GM12891 (cell line): Measurements from ENCODE around the gene DCAF8L2.

Experiments
- PAX5 ChIP-seq: IDR thresholded peaks from 2 replicates; pipeline ENCODE4 v1.6.1; 2011; ENCODE audit warnings: low read length, moderate library complexity, mild to moderate bottlenecking; ENCODE audit not compliant: insufficient read depth, severe bottlenecking
- POLR2A ChIP-seq: IDR thresholded peaks from 2 replicates; pipeline ENCODE4 v1.6.1; 2011; ENCODE audit warnings: low read depth, low read length, control low read depth
- POLR2AphosphoS5 ChIP-seq: IDR thresholded peaks from 2 replicates; pipeline ENCODE4 v1.6.1; 2011; ENCODE audit warnings: low read depth, low read length, control low read depth
- POU2F2 ChIP-seq: IDR thresholded peaks from 2 replicates; pipeline ENCODE4 v1.6.1; 2011; ENCODE audit warnings: low read depth, mild to moderate bottlenecking, control low read depth, low read length, moderate library complexity
- SPI1 ChIP-seq: IDR thresholded peaks from 2 replicates; pipeline ENCODE4 v1.6.1; 2011; ENCODE audit warnings: low read depth, low read length, control low read depth
- TAF1 ChIP-seq: IDR thresholded peaks from 2 replicates; pipeline ENCODE4 v1.6.1; 2011; ENCODE audit warnings: low read depth, low read length, control low read depth

DNA sequence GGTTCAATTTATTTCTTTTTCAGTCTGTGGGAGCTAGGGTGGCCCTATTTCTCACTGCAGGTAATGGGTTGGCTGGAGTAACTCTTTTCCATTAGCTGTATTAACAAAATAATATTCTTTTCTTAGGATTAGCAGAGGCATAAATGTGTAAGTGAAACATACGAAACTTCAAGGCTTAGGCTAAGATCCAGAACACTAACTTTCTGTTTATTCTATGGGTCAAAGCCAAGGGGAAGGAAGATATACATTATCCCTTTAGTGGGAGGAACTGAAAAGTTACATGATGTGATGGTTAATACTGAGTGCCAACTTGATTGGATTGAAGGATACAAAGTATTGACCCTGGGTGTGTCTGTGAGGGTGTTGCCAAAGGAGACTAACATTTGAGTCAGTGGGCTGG lies 66.4 kb downstream of the DCAF8L2 start:
- TF ChIP-seq POLR2A (no peak), SPI1 (no peak), POLR2AphosphoS5 (no peak), PAX5 (no peak), TAF1 (no peak), POU2F2 (no peak)
